H1 (cell line): ENCODE data around the gene CASKIN2. TPM values are rescaled to one million over a fixed set of nuclear protein-coding genes. Genes with fewer than 3 reads are reported as not detected.

Experiments used
- CTCF ChIA-PET: fragments of 300-600 bp; sonication (Branson Sonifier 250); formaldehyde crosslinking; loops from one replicate; lab custom pipeline; 2021; ENCODE audit not compliant: partially characterized antibody; lab: Charles Lee
- POLR2A ChIA-PET: fragments of 300-600 bp; sonication (Branson Sonifier 250); formaldehyde crosslinking; loops from one replicate; lab custom pipeline; 2021; ENCODE audit warnings: inconsistent platforms; ENCODE audit not compliant: partially characterized antibody; lab: Charles Lee
- DNase-seq, 2 experiments: peaks; one replicate each; pipeline versions ENCODE4 v3.0.0 to v3.0.0-alpha.2; 2010 to 2022; ENCODE audit warnings: low spot score in 2 of 2, low read depth in 1 of 2, mixed read lengths in 1 of 2
- FAIRE-seq: peaks from 2 replicates; lab custom pipeline; 2011; peaks lifted over from hg19 to GRCh38; lab: Jason Lieb, UNC
- H2AFZ ChIP-seq: 2 replicates; pipeline ENCODE4 v1.8.1; 2012; ENCODE audit warnings: low read length, inconsistent platforms
- H2AK5ac ChIP-seq: 2 replicates; pipeline ENCODE4 v1.6.1; 2013; ENCODE audit warnings: low read depth, low read length
- H2BK120ac ChIP-seq: replicated peaks from 2 replicates; pipeline ENCODE3; 2013; ENCODE audit warnings: low read depth, low read length, inconsistent platforms
- H2BK12ac ChIP-seq: 2 replicates; pipeline ENCODE4 v1.6.1; 2013; ENCODE audit warnings: low read depth, low read length
- H2BK15ac ChIP-seq: 2 replicates; pipeline ENCODE4 v1.6.1; 2013; ENCODE audit warnings: low read length
- H2BK20ac ChIP-seq: 2 replicates; pipeline ENCODE4 v1.6.1; 2013; ENCODE audit warnings: low read length
- H2BK5ac ChIP-seq: 2 replicates; pipeline ENCODE4 v1.6.1; 2013; ENCODE audit warnings: low read depth, low read length
- H3K14ac ChIP-seq: 2 replicates; pipeline ENCODE4 v1.6.1; 2013; ENCODE audit warnings: inconsistent platforms; ENCODE audit not compliant: insufficient read length
- H3K18ac ChIP-seq: 2 replicates; pipeline ENCODE4 v1.6.1; 2013; ENCODE audit warnings: low read length; ENCODE audit errors: extremely low read depth
- H3K23ac ChIP-seq: 2 replicates; pipeline ENCODE4 v1.6.1; 2013; ENCODE audit warnings: inconsistent platforms; ENCODE audit not compliant: insufficient read length
- H3K23me2 ChIP-seq: 2 replicates; pipeline ENCODE4 v1.6.1; 2013; ENCODE audit warnings: low read depth, low read length
- H3K27ac ChIP-seq: 2 replicates; pipeline ENCODE4 v1.6.1; 2011; ENCODE audit warnings: low read depth, low read length, inconsistent platforms
- H3K27me3 ChIP-seq, 4 experiments: replicated peaks in 1 of 4; 1 replicate in 1 of 4; 2 replicates in 3 of 4; pipeline versions ENCODE4 v1.6.1 to v1.8.1; 2011 to 2013; ENCODE audit warnings: low read length in 3 of 4, mild to moderate bottlenecking in 3 of 4, inconsistent platforms in 2 of 4, mixed read lengths in 2 of 4, moderate library complexity in 1 of 4; ENCODE audit not compliant: control insufficient read depth in 3 of 4, insufficient read depth in 3 of 4; ENCODE audit errors: extremely low read depth in 1 of 4
- H3K36me3 ChIP-seq, 4 experiments: 2 replicates each; pipeline versions ENCODE4 v1.6.1 to v1.8.1; 2011 to 2013; ENCODE audit warnings: mild to moderate bottlenecking in 4 of 4, low read length in 3 of 4, moderate library complexity in 2 of 4, control low read depth in 1 of 4, inconsistent platforms in 1 of 4; ENCODE audit not compliant: insufficient read depth in 4 of 4, control insufficient read depth in 2 of 4
- H3K4ac ChIP-seq: replicated peaks from 2 replicates; pipeline ENCODE3; 2013; ENCODE audit warnings: low read length, low read depth, mixed read lengths, inconsistent platforms; ENCODE audit not compliant: insufficient read length
- H3K4me1 ChIP-seq, 4 experiments: replicated peaks in 1 of 4; 1 replicate in 1 of 4; 2 replicates in 3 of 4; pipeline versions ENCODE4 v1.6.1 to v1.8.1; 2011 to 2013; ENCODE audit warnings: low read length in 3 of 4, inconsistent platforms in 2 of 4, mixed read lengths in 1 of 4; ENCODE audit not compliant: insufficient read depth in 4 of 4, control insufficient read depth in 3 of 4
- H3K4me2 ChIP-seq, 2 experiments: 2 replicates each; pipeline versions ENCODE4 v1.6.1 to v1.8.1; 2011 to 2013; ENCODE audit warnings: low read depth in 2 of 2, low read length in 2 of 2, control low read depth in 1 of 2, inconsistent platforms in 1 of 2, mild to moderate bottlenecking in 1 of 2; ENCODE audit not compliant: insufficient read depth in 1 of 2
- H3K4me3 ChIP-seq, 4 experiments: fragments of 200-600, 300-600 bp in 1 of 4; sonication (generic), shearing (Covaris generic), sonication (Bioruptor Twin) in 1 of 4; 2 replicates each; pipeline versions ENCODE4 v1.5.1 to v1.8.1; 2011 to 2016; ENCODE audit warnings: low read length in 4 of 4, low read depth in 3 of 4, control low read depth in 2 of 4, inconsistent platforms in 2 of 4, mild to moderate bottlenecking in 2 of 4, mixed read lengths in 1 of 4, moderate library complexity in 1 of 4; ENCODE audit not compliant: insufficient read depth in 2 of 4; ENCODE audit errors: extremely low read depth in 1 of 4
- H3K56ac ChIP-seq: replicated peaks from 2 replicates; pipeline ENCODE3; 2013; ENCODE audit warnings: low read depth, mild to moderate bottlenecking, mixed read lengths, low read length, inconsistent platforms; ENCODE audit not compliant: insufficient read length
- H3K79me1 ChIP-seq: 2 replicates; pipeline ENCODE4 v1.6.1; 2013; ENCODE audit warnings: low read depth, low read length, control low read depth
- H3K79me2 ChIP-seq, 2 experiments: 2 replicates each; pipeline versions ENCODE4 v1.6.1 to v1.8.1; 2012 to 2013; ENCODE audit warnings: low read length in 2 of 2, mild to moderate bottlenecking in 2 of 2, inconsistent platforms in 1 of 2; ENCODE audit not compliant: insufficient read depth in 2 of 2, control insufficient read depth in 1 of 2
- H3K9ac ChIP-seq, 4 experiments: replicated peaks in 1 of 4; 1 replicate in 1 of 4; 2 replicates in 3 of 4; pipeline versions ENCODE4 v1.6.1 to v1.8.1; 2011 to 2013; ENCODE audit warnings: low read depth in 3 of 4, low read length in 3 of 4, control low read depth in 2 of 4, mild to moderate bottlenecking in 2 of 4, moderate library complexity in 2 of 4, inconsistent platforms in 1 of 4; ENCODE audit errors: extremely low read depth in 1 of 4
- H3K9me3 ChIP-seq, 2 experiments: 2 replicates each; pipeline versions ENCODE4 v1.6.1 to v1.8.1; 2012 to 2013; ENCODE audit warnings: mild to moderate bottlenecking in 2 of 2, moderate library complexity in 2 of 2, control low read depth in 1 of 2, inconsistent platforms in 1 of 2, low read depth in 1 of 2, low read length in 1 of 2, mixed read lengths in 1 of 2; ENCODE audit not compliant: insufficient read depth in 2 of 2
- H4K20me1 ChIP-seq, 2 experiments: replicated peaks in 1 of 2; 2 replicates each; pipeline versions ENCODE3 to v1.8.1; 2011 to 2013; ENCODE audit warnings: inconsistent platforms in 2 of 2, low read length in 2 of 2, mild to moderate bottlenecking in 1 of 2; ENCODE audit not compliant: insufficient read depth in 2 of 2, control insufficient read depth in 1 of 2
- H4K5ac ChIP-seq: 2 replicates; pipeline ENCODE4 v1.6.1; 2013; ENCODE audit warnings: low read length, low read depth, mixed read lengths, inconsistent platforms; ENCODE audit not compliant: insufficient read length
- H4K8ac ChIP-seq: 2 replicates; pipeline ENCODE4 v1.8.0; 2013; ENCODE audit warnings: mild to moderate bottlenecking, moderate library complexity, low read length, inconsistent platforms; ENCODE audit not compliant: insufficient read depth; ENCODE audit errors: extremely low read depth
- H4K91ac ChIP-seq: replicated peaks from 2 replicates; pipeline ENCODE3; 2013; ENCODE audit warnings: low read length, mixed read lengths, inconsistent platforms; ENCODE audit not compliant: insufficient read length
- ASH2L ChIP-seq: fragments of 200-600, 300-600 bp; sonication (generic); IDR thresholded peaks from one replicate; pipeline ENCODE4 v1.7.1; 2017; ENCODE audit warnings: low read length
- CTBP2 ChIP-seq: IDR thresholded peaks from 2 replicates; pipeline ENCODE4 v1.7.0; 2011; ENCODE audit warnings: borderline replicate concordance, mild to moderate bottlenecking, moderate library complexity, mixed read lengths, low read length; ENCODE audit not compliant: insufficient read depth, insufficient read length
- TEAD4 ChIP-seq: IDR thresholded peaks from 2 replicates; pipeline ENCODE4 v1.6.1; 2012; ENCODE audit warnings: low read depth, low read length, inconsistent platforms, mixed read lengths
- WGBS, 2 experiments: shearing (Covaris generic) in 1 of 2; methylation state at CpG; one replicate each; pipeline versions ENCODE4 v1.1.6 to v1.1.7; 2013 to 2015; ENCODE audit warnings: low lambda C conversion rate in 2 of 2, mixed read lengths in 2 of 2, inconsistent platforms in 1 of 2, low coverage in 1 of 2, missing lambda C conversion rate in 1 of 2; ENCODE audit not compliant: insufficient replicate concordance in 2 of 2, insufficient coverage in 1 of 2, insufficient read length in 1 of 2; ENCODE audit errors: extremely low coverage in 1 of 2, missing lambda C conversion rate in 1 of 2; 5-methylcytosine and 5-hydroxymethylcytosine counted together
- polyA plus RNA-seq, 7 experiments: library from polyadenylated mRNA; depleted of rRNA in 3 of 7; stranded (reverse) in 5 of 7; unstranded in 2 of 7; fragments of >200 nt in 5 of 7; fragments of 200-250 nt in 2 of 7; gene quantifications; 1 replicate in 5 of 7; 2 replicates in 1 of 7; 4 replicates in 1 of 7; pipeline versions ENCODE4 v1.2.1 to v1.2.3, GENCODE V29; 2011 to 2013; ENCODE audit warnings: missing spikeins in 2 of 7, mixed read lengths in 2 of 7
- total RNA-seq: library from RNA; stranded (reverse); fragmentation: NEBNext Ultra II Directional; extraction: Animal tissue kit (Norgen Biotek cat#: 25700); gene quantifications from 2 replicates; pipeline ENCODE4 v1.2.1, GENCODE V29; 2021
- TF ChIP-seq, protein P1 (sequence below): IDR thresholded peaks from 2 replicates; pipeline ENCODE4 v1.6.1; 2012; ENCODE audit warnings: inconsistent platforms

The CASKIN2 gene
- total and polyA plus RNA-seq, 2 of the 8 experiments (the other 6 are each of a cell fraction or from before 2014, with no cell fraction given): 6.7 to 32.3 TPM

GRCh38 chr17:75506888-75507287 is 8.4 kb downstream of the CASKIN2 start:
- CTCF ChIA-PET: interaction anchor here (6.0 kb wide), 1 partner anchor 12 kb away, joined by 39 read pairs; no protein-coding TSS in a partner anchor
- POLR2A ChIA-PET: interaction anchor here (1.4 kb wide), 1 partner anchor 11 kb away, joined by 3 read pairs; no protein-coding TSS in a partner anchor
- H3K14ac ChIP-seq: no peak overlapping the region
- H3K27ac ChIP-seq: no peak overlapping the region
- H2BK120ac ChIP-seq: no peak overlapping the region
- H2AFZ ChIP-seq: no peak overlapping the region
- no peak overlapping the region for H3K4ac ChIP-seq
- H4K20me1 ChIP-seq: peaks cover 2 to 21% of the 10 kb centered on the region in 2 experiments
- no peaks in the 10 kb centered on the region for H3K23me2 ChIP-seq
- H3K79me2 ChIP-seq: peaks cover 0 to 3% of the 10 kb centered on the region in 2 experiments; a peak in 1 of 4 replicates
- no peak overlapping the region for H4K8ac ChIP-seq
- no peak overlapping the region for H2BK15ac ChIP-seq
- no peaks in the 10 kb centered on the region; the same call in 1 of the 2 replicates for H3K79me1 ChIP-seq
- H3K9me3 ChIP-seq: no peaks in the 10 kb centered on the region
- H2BK20ac ChIP-seq: no peak overlapping the region
- no peak for DNase-seq
- no peak overlapping the region for H3K56ac ChIP-seq
- no peak overlapping the region for H2BK5ac ChIP-seq
- H3K9ac ChIP-seq: no peak overlapping the region
- no peak overlapping the region for H2AK5ac ChIP-seq
- H3K36me3 ChIP-seq: peaks cover 0 to 11% (median 6%) of the 10 kb centered on the region in 4 experiments; a peak in 3 of 8 replicates
- no peak overlapping the region for H3K18ac ChIP-seq
- 95% methylated on average over 17 of the region's 20 CpGs; no CpG with 5 or more reads in 1 of the 2 experiments for WGBS, 2 experiments
- H3K27me3 ChIP-seq: no peaks in the 10 kb centered on the region
- no peak overlapping the region for H3K4me3 ChIP-seq
- H4K91ac ChIP-seq: no peak overlapping the region
- no peak overlapping the region for H3K4me2 ChIP-seq
- FAIRE-seq: no peak
- H3K23ac ChIP-seq: no peak overlapping the region
- H3K4me1 ChIP-seq: peaks cover 0 to 2% (median 0%) of the 10 kb centered on the region in 4 experiments; a peak in 1 of 7 replicates
- H2BK12ac ChIP-seq: no peak overlapping the region
- H4K5ac ChIP-seq: no peak overlapping the region
- TF ChIP-seq CTBP2 (no peak), ASH2L (no peak), TEAD4 (no peak)
- TF ChIP-seq, protein P1, sequence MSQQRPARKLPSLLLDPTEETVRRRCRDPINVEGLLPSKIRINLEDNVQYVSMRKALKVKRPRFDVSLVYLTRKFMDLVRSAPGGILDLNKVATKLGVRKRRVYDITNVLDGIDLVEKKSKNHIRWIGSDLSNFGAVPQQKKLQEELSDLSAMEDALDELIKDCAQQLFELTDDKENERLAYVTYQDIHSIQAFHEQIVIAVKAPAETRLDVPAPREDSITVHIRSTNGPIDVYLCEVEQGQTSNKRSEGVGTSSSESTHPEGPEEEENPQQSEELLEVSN: no peak
